GM19328 (cell line): Measurements from ENCODE around the gene SCN2B.

Experiments
- ATAC-seq: cut with Tn5 transposase; IDR thresholded peaks from one replicate; pipeline ENCODE4 v1.9.1; 2021; ENCODE audit warnings: mild to moderate bottlenecking, moderate library complexity; ENCODE audit not compliant: unreplicated experiment

The SCN2B gene

GRCh38 chr11:118135796-118136165 is 40.7 kb downstream of the SCN2B start:
- ATAC-seq, result no peak

GRCh38 chr11:118135051-118135795 is 41.2 kb downstream of the SCN2B start:
- no peak for ATAC-seq

GRCh38 chr11:118133816-118134215 is 42.6 kb downstream of the SCN2B start:
- ATAC-seq, result no peak

- no peak for ATAC-seq
These were observed 43.9 kb downstream of the SCN2B start for GRCh38 chr11:118132385-118133151.

GRCh38 chr11:118129471-118130172 is 46.8 kb downstream of the SCN2B start:
- no peak for ATAC-seq

- no peak for ATAC-seq
These were observed 47.5 kb downstream of the SCN2B start for GRCh38 chr11:118128721-118129470.

GRCh38 chr11:118128310-118128709 is 48.1 kb downstream of the SCN2B start:
- ATAC-seq, result no peak

- no peak for ATAC-seq
These were observed 50.2 kb downstream of the SCN2B start for GRCh38 chr11:118126082-118126838.

GRCh38 chr11:118124929-118125535 is 51.4 kb downstream of the SCN2B start:
- ATAC-seq, result no peak

- ATAC-seq, result no peak
These were observed 55.6 kb downstream of the SCN2B start for GRCh38 chr11:118120793-118121192.

GRCh38 chr11:118117790-118118601 is 58.4 kb downstream of the SCN2B start:
- no peak for ATAC-seq

- no peak for ATAC-seq
These were observed 61.4 kb downstream of the SCN2B start for GRCh38 chr11:118115048-118115447.

GRCh38 chr11:118114266-118114665 is 62.2 kb downstream of the SCN2B start:
- ATAC-seq, result no peak

GRCh38 chr11:118112711-118113430 is 63.6 kb downstream of the SCN2B start:
- no peak for ATAC-seq
